SK-N-SH (cell line): ENCODE measurements around the gene HS6ST3. TPM values are rescaled to one million over a fixed set of nuclear protein-coding genes. Genes with fewer than 3 reads are reported as not detected.

Experiments
- CTCF ChIA-PET: fragments of 300-600, 350-600 bp; formaldehyde crosslinking; extraction: SDS; loops from one replicate; lab custom pipeline; 2021; lab: Yijun Ruan, JAX
- POLR2A ChIA-PET: fragments of 350-600 bp; sonication (Branson Sonifier 250); formaldehyde crosslinking; extraction: SDS; loops from one replicate; lab custom pipeline; 2020; ENCODE audit warnings: antibody characterized with exemption, inconsistent platforms; lab: Yijun Ruan, JAX
- DNase-seq: peaks from one replicate; pipeline ENCODE4 v3.0.0; 2012
- H2AFZ ChIP-seq: fragments of 200-600 bp; sonication (generic); 2 replicates; pipeline ENCODE4 v1.8.1; 2016; ENCODE audit warnings: antibody characterized with exemption, mild to moderate bottlenecking, low read depth
- H3F3A ChIP-seq: fragments of 200-600 bp; sonication (generic); replicated peaks from 2 replicates; pipeline ENCODE3; 2016; ENCODE audit warnings: antibody characterized with exemption, mild to moderate bottlenecking; ENCODE audit not compliant: insufficient read depth
- H3K27ac ChIP-seq, 2 experiments: fragments of 200-500 bp in 1 of 2; fragments of 200-600 bp in 1 of 2; sonication (Bioruptor generic) in 1 of 2; sonication (generic), shearing (Covaris generic) in 1 of 2; 2 replicates each; pipeline versions ENCODE4 v1.5.1 to v1.6.1; 2014 to 2016; ENCODE audit warnings: low read depth in 2 of 2, inconsistent platforms in 1 of 2, low read length in 1 of 2, mild to moderate bottlenecking in 1 of 2, mixed read lengths in 1 of 2
- H3K27me3 ChIP-seq: fragments of 200-600 bp; sonication (generic), shearing (Covaris generic); 2 replicates; pipeline ENCODE4 v1.6.1; 2016; ENCODE audit warnings: mixed run types; ENCODE audit not compliant: insufficient read depth
- H3K36me3 ChIP-seq, 2 experiments: fragments of 200-500 bp in 1 of 2; fragments of 200-600 bp in 1 of 2; sonication (Bioruptor generic) in 1 of 2; sonication (generic) in 1 of 2; replicated peaks in 1 of 2; 2 replicates each; pipeline versions ENCODE3 to v1.5.1; 2014 to 2016; ENCODE audit warnings: low read length in 1 of 2, mild to moderate bottlenecking in 1 of 2; ENCODE audit not compliant: insufficient read depth in 2 of 2, control insufficient read depth in 1 of 2
- H3K4me1 ChIP-seq, 2 experiments: fragments of 200-500 bp in 1 of 2; fragments of 200-600 bp in 1 of 2; sonication (Bioruptor generic) in 1 of 2; sonication (generic), shearing (Covaris generic) in 1 of 2; 2 replicates each; pipeline versions ENCODE4 v1.5.1 to v1.6.1; 2014 to 2016; ENCODE audit warnings: low read depth in 1 of 2, low read length in 1 of 2, mixed run types in 1 of 2; ENCODE audit not compliant: insufficient read depth in 2 of 2, control insufficient read depth in 1 of 2
- H3K4me2 ChIP-seq: fragments of 200-600 bp; sonication (generic), shearing (Covaris generic); 2 replicates; pipeline ENCODE4 v1.6.1; 2017; ENCODE audit warnings: mixed run types
- H3K4me3 ChIP-seq, 2 experiments: fragments of 200-500 bp in 1 of 2; fragments of 200-600 bp in 1 of 2; sonication (Bioruptor generic) in 1 of 2; sonication (generic), shearing (Covaris generic) in 1 of 2; 2 replicates each; pipeline versions ENCODE4 v1.5.1 to v1.8.1; 2014 to 2016; ENCODE audit warnings: low read depth in 2 of 2, inconsistent platforms in 1 of 2, low read length in 1 of 2, mild to moderate bottlenecking in 1 of 2, mixed read lengths in 1 of 2, moderate library complexity in 1 of 2
- H3K79me2 ChIP-seq: fragments of 200-600 bp; sonication (generic); 2 replicates; pipeline ENCODE4 v1.8.1; 2017; ENCODE audit warnings: mild to moderate bottlenecking; ENCODE audit not compliant: insufficient read depth
- H3K9ac ChIP-seq: fragments of 200-600 bp; sonication (generic); 2 replicates; pipeline ENCODE4 v1.6.1; 2017; ENCODE audit warnings: mixed run types
- H3K9me2 ChIP-seq: fragments of 200-600 bp; sonication (generic); 2 replicates; pipeline ENCODE4 v1.6.1; 2017; ENCODE audit warnings: mixed run types
- H3K9me3 ChIP-seq: fragments of 200-600 bp; sonication (generic); 2 replicates; pipeline ENCODE4 v1.6.1; 2017; ENCODE audit warnings: mixed run types, mild to moderate bottlenecking, moderate library complexity
- H4K20me1 ChIP-seq: fragments of 200-600 bp; sonication (generic); 2 replicates; pipeline ENCODE4 v1.6.1; 2017; ENCODE audit warnings: mild to moderate bottlenecking, mixed run types; ENCODE audit not compliant: insufficient read depth
- EZH2phosphoT487 ChIP-seq: fragments of 200-600 bp; sonication (generic); IDR thresholded peaks from 2 replicates; pipeline ENCODE4 v1.6.1; 2017; ENCODE audit warnings: low read depth, mixed run types, mild to moderate bottlenecking, antibody characterized with exemption, moderate library complexity, borderline replicate concordance
- FOSL2 ChIP-seq: IDR thresholded peaks from 2 replicates; pipeline ENCODE4 v1.4.0; 2012; ENCODE audit warnings: low read depth, mild to moderate bottlenecking, moderate library complexity, borderline replicate concordance
- FOXJ3 ChIP-seq: sonication (generic); formaldehyde crosslinking; IDR thresholded peaks from 2 replicates; pipeline ENCODE4 v1.5.1; 2020; ENCODE audit warnings: mild to moderate bottlenecking, missing genetic modification reagents
- JUND ChIP-seq: IDR thresholded peaks from 2 replicates; pipeline ENCODE4 v1.4.0; 2012
- MAX ChIP-seq: IDR thresholded peaks from 2 replicates; pipeline ENCODE4 v1.4.0; 2012; ENCODE audit warnings: low read depth
- MEF2A ChIP-seq: IDR thresholded peaks from 2 replicates; pipeline ENCODE4 v1.4.0; 2012; ENCODE audit warnings: low read depth, borderline replicate concordance
- MXI1 ChIP-seq: IDR thresholded peaks from 2 replicates; pipeline ENCODE4 v1.6.1; 2012; ENCODE audit warnings: mild to moderate bottlenecking, low read depth, low read length, improper control_type of control experiment
- NRF1 ChIP-seq: IDR thresholded peaks from 2 replicates; pipeline ENCODE4 v1.6.1; 2012; ENCODE audit warnings: low read depth, mild to moderate bottlenecking, low read length
- SIN3A ChIP-seq: IDR thresholded peaks from 2 replicates; pipeline ENCODE4 v1.6.1; 2012; ENCODE audit warnings: low read depth, mild to moderate bottlenecking, low read length, moderate library complexity, borderline replicate concordance
- SMC3 ChIP-seq: IDR thresholded peaks from 2 replicates; pipeline ENCODE4 v1.6.1; 2012; ENCODE audit warnings: low read depth, low read length, improper control_type of control experiment
- TEAD4 ChIP-seq: IDR thresholded peaks from 2 replicates; pipeline ENCODE4 v1.4.0; 2012; ENCODE audit warnings: mild to moderate bottlenecking, borderline replicate concordance; ENCODE audit not compliant: insufficient read depth
- YY1 ChIP-seq: IDR thresholded peaks from 2 replicates; pipeline ENCODE4 v1.4.0; 2012; ENCODE audit warnings: low read depth, mild to moderate bottlenecking
- WGBS: methylation state at CpG from one replicate; pipeline ENCODE4 v1.1.6; 2017; ENCODE audit warnings: low lambda C conversion rate; 5-methylcytosine and 5-hydroxymethylcytosine counted together
- polyA plus RNA-seq, 3 experiments: library from polyadenylated mRNA; depleted of rRNA; stranded (reverse); fragments of >200 nt; gene quantifications; 2 replicates each; pipeline ENCODE4 v1.2.3, GENCODE V29; 2012
- TF ChIP-seq, protein P1 (sequence below): IDR thresholded peaks from 2 replicates; pipeline ENCODE4 v1.4.0; 2012; ENCODE audit warnings: low read depth, borderline replicate concordance

Gene HS6ST3
- polyA plus RNA-seq, 1 of the 3 experiments (the other 2 are of a cell fraction): under 0.01 TPM

- TF ChIP-seq TEAD4 (no peak), JUND (no peak), MXI1 (no peak), SMC3 (no peak), EZH2phosphoT487 (no peak), FOXJ3 (CRISPR knock-in tag) (no peak)
- H3F3A ChIP-seq: no peaks in the 10 kb centered on the region
- H3K27me3 ChIP-seq: no peaks in the 10 kb centered on the region
- 0% methylated on average over 1 of the region's 1 CpG for WGBS
- no peaks in the 10 kb centered on the region for H4K20me1 ChIP-seq
- no peak for DNase-seq
- no peaks in the 10 kb centered on the region for H3K9me3 ChIP-seq
- ChIA-PET POLR2A (no interaction called here), CTCF (no interaction called here)
- no peak overlapping the region for H3K4me2 ChIP-seq
- H3K27ac ChIP-seq: no peak overlapping the region
- no peaks in the 10 kb centered on the region for H3K79me2 ChIP-seq
- no peaks in the 10 kb centered on the region for H3K4me1 ChIP-seq
- no peak overlapping the region for H3K9ac ChIP-seq
- H3K4me3 ChIP-seq: no peak overlapping the region
- no peaks in the 10 kb centered on the region for H3K36me3 ChIP-seq
- H3K9me2 ChIP-seq: no peaks in the 10 kb centered on the region
- H2AFZ ChIP-seq: no peak overlapping the region
Observed at GRCh38 chr13:96651598-96651997, 561.7 kb downstream of the HS6ST3 start.

DNA sequence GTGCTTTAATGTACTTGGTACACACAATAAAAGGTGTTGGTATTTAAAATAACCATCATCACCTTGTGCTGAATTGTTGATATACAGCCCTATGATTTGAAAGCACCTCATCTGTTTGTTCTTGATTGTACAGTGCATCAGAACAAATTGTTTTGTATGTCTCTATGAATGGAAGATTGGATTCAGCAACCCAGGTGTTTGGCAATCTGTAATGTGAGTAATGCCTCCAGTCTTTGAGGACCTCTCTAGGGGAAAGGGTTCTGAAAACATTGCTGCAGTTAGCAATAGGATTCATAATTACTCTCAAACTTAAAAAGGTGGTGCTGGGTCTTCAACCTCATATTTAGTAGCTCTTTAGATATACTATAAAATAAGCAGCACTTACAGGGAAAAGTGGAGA is 562.6 kb downstream of the HS6ST3 start:
- Histone ChIP-seq H3K9me2 (no peaks in the 10 kb centered on the region), H3F3A (no peaks in the 10 kb centered on the region), H3K4me2 (no peak overlapping the region), H3K9ac (no peak overlapping the region), H4K20me1 (no peaks in the 10 kb centered on the region), H3K79me2 (no peaks in the 10 kb centered on the region), H2AFZ (no peak overlapping the region), H3K36me3 (no peaks in the 10 kb centered on the region), H3K9me3 (no peaks in the 10 kb centered on the region), H3K4me3 (no peak overlapping the region), H3K4me1 (no peaks in the 10 kb centered on the region), H3K27ac (no peak overlapping the region), H3K27me3 (no peaks in the 10 kb centered on the region)
- POLR2A ChIA-PET: no interaction called here
- CTCF ChIA-PET: no interaction called here
- no peak for DNase-seq
- TF ChIP-seq SIN3A (no peak), FOSL2 (no peak), NRF1 (no peak), MXI1 (no peak), FOXJ3 (CRISPR knock-in tag) (no peak), MAX (no peak), YY1 (no peak), MEF2A (no peak)
- TF ChIP-seq, protein P1, sequence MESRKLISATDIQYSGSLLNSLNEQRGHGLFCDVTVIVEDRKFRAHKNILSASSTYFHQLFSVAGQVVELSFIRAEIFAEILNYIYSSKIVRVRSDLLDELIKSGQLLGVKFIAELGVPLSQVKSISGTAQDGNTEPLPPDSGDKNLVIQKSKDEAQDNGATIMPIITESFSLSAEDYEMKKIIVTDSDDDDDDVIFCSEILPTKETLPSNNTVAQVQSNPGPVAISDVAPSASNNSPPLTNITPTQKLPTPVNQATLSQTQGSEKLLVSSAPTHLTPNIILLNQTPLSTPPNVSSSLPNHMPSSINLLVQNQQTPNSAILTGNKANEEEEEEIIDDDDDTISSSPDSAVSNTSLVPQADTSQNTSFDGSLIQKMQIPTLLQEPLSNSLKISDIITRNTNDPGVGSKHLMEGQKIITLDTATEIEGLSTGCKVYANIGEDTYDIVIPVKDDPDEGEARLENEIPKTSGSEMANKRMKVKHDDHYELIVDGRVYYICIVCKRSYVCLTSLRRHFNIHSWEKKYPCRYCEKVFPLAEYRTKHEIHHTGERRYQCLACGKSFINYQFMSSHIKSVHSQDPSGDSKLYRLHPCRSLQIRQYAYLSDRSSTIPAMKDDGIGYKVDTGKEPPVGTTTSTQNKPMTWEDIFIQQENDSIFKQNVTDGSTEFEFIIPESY: no peak
